RPMI7951 (cell line): ENCODE measurements around the gene TMEM151B. TPM values are rescaled to one million over a fixed set of nuclear protein-coding genes. Genes with fewer than 3 reads are reported as not detected.
"Not testable (repeated sequence)": the region's sequence is repeated elsewhere in the genome, so short reads cannot be mapped to it uniquely, and the experiment has no call there.

Source experiments
- DNase-seq: peaks from one replicate; pipeline ENCODE4 v3.0.0-alpha.2; 2012; ENCODE audit warnings: low read depth
- total RNA-seq: library from RNA; depleted of rRNA; stranded (reverse); fragments of >200 nt; shearing (Covaris generic); gene quantifications from 2 replicates; pipeline ENCODE4 v1.2.3, GENCODE V29; 2014

TMEM151B gene
- total RNA-seq, 1 experiment from 2014 or later = 0.12 TPM

DNA sequence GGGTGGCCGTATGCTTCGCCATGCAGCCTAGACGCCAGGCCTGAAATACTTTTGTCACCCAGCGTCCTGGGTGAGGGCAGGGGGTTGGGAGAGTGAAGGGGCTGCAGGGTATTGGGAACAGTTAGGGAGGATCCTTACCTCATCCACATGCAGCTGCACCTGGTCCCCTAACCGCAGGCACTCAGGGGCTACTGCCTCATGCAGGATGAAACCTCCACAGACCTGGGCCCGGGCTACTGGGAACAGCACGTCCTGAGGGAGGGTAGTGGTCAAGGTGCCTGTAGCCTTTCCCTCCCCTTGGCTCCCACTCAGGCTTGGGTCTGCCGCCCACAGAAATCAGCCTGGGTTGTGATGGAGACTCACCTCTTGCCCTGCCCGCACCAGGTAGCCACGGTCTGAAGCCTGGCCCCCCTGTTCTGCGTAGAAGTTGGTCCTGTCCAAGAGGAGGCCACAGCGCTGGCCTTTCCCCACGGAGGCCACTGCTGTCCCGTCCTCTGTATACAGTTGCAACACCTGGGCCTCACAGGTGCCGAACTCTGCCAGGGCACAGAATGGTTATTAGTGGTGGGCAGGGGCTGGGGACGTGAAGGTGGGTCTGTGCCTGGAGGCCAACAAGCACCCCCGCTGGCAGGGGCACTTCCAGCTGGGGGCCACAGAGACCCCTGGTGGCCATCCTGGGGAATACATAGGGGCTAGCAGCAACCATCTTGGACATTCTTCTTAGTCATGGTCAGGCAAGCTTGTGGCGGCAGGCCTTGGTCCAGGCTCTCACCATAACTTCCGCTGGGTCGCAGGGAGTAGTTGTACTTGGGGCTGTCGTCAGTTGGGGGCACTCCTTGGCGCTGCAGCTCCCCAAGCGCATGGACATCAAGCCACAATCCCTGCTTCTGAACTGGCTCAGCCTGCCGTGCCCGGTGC, 34.3 kb downstream of the TMEM151B start:
- peak; percentile 39 for DNase-seq

DNA sequence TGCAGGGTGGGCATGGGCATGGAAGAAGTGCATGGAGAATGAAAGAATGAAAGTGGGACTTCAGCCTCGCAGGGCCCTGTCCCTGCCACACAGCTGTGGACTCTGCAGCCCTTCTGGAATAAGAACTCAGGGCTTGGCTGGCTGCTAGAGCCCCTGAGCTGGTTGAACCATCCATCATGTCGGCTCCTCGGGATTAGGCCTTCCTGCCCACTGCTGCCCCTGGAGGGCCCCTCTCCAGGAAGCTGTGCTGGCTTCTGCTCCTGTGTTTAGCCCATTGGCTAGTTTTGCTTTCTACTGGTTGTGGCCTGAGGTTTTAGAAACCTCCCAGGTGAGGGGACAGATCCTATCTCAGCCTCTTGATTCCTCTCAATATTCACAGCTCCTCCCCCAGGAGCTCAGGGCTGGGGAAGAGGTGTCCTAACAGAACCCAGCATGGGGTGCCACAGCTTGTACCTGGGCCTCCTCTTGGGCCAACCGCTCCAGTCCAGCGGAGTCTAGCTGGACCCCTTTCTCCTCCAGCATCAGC, 35.0 kb downstream of the TMEM151B start:
- DNase-seq = no peak

DNA sequence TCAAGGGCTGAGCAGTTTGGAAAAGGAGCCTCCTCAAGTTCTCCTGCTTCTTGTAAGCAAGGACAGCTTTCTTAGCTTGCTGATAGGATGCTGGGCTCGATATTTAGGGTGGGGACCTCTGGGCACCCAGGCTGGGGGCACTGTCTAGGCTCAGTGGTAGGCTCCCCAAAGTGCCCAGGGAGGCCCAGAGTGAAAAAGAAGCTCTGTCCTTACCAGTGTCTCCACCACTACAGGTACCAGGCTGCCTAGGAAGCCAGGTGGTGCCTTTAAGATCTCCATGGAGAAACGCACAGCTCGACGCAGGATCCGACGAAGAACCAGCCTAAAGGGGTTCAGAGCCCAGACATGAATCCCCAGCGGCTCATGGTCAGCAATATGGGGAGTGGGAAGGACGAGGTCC, 36.5 kb downstream of the TMEM151B start:
- DNase-seq = no peak

DNA sequence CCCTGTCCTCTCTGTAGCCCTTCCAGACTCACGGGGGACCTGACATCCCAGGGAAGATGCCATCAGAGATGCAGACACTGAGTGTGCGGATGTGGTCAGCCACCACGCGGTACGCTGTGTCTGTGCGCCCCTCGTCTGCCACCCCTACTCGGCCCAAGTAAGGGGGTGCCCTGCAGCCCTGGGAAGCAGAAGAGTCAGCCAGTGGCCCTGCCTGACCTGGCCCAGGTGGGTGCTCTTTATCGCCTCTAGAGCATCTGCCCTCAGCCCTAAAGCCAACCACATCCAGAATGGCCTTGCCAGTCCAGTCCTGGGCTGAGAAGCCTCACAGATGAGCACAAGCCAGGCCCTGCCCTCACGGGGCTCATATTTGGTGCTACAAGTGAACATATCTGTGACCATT, 37.0 kb downstream of the TMEM151B start:
- DNase-seq = no peak

DNA sequence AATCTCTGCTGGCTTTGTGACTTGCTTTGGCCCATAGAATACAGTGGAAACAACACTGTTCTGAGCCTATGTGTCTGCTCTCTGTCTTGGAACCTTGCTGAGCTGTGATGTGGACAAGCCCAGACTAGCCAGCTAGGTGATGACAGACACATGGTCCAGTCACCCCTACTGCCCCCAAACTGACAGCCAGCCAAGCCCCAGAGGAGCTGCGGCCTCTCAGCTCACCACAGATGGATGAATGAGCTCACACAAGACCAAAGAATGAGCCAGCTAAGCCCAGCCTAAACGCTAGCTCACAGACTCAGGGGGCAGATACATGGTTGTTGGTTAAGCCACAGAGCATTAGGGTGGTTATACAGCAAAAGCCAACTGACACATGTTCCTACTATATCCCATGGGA, 38.8 kb downstream of the TMEM151B start:
- no peak for DNase-seq

DNA sequence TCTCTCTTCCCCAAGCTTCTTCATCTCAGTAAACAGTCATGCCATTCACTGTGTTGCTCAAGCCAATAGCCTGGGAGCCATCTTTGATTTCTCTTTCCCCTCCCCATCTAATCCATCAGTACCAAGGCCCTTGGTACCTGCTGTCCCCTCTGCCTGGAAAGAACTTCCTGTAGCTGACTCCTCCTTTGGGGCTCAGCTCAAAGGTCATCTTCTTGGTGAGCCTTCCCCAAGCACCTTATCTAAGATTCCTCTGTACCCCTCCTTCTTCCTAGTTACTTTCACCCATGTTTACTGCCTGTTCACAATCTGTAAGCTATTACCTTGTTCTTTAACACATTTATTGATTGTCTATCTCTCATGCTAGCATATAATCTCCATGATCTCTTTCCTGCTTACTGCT, 39.4 kb downstream of the TMEM151B start:
- DNase-seq = no peak

DNA sequence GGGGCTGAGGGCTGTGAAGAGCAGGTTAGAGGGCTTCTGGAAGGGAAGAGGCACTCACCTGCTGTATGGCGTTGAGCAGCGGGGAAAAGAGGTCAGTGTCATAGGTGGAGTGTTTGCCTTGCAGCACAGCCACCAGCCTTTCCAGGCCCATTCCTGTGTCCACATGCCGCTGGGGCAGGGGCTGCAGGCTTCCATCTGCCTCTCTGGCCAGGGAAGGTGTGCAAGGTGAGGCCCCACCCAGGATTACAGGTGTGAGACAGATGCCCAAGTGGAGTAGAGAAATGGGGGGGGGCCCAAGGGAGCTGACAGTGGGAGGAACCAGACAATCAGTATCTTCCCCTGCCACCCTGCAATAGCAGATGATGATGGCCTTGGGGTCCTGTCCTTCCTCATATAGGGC, 40.0 kb downstream of the TMEM151B start:
- DNase-seq = no peak

DNA sequence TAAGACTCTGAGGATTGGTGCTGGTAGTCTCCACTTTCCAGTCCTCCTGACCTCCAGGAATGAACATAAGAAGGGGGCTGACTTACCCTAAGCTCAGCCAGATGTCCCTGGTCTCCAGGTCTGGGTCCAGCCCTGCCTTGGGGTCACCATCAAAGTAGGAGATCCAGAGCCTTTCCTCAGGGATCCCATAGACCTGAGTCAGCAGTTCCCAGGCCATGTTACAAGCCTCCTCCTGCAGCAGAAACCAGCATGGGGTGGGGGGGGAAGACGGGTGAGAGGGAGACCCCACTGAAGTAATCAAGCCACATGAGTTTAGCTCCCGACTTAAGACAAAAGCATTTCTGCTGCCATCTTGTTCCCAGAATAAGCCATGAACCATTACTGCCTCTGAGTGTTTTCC, 41.1 kb downstream of the TMEM151B start:
- no peak for DNase-seq

DNA sequence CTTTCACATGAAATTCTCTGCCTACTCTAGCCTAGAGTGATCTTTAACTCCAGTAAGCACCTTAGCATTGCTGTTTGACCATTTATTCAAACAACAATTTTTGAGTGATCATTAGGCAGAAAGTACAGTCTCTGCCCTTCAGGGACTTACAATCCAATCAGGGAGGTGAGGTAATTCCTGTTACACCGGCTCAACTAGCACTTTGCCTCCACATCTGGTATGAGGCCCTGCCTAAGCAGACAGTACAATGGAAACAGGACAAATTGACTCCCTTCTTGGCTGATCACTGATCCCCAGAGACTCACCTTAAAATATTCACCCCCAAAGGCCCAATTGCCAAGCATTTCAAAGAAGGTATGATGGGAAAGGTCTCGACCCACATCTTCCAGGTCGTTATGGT, 41.5 kb downstream of the TMEM151B start:
- DNase-seq = no peak

DNA sequence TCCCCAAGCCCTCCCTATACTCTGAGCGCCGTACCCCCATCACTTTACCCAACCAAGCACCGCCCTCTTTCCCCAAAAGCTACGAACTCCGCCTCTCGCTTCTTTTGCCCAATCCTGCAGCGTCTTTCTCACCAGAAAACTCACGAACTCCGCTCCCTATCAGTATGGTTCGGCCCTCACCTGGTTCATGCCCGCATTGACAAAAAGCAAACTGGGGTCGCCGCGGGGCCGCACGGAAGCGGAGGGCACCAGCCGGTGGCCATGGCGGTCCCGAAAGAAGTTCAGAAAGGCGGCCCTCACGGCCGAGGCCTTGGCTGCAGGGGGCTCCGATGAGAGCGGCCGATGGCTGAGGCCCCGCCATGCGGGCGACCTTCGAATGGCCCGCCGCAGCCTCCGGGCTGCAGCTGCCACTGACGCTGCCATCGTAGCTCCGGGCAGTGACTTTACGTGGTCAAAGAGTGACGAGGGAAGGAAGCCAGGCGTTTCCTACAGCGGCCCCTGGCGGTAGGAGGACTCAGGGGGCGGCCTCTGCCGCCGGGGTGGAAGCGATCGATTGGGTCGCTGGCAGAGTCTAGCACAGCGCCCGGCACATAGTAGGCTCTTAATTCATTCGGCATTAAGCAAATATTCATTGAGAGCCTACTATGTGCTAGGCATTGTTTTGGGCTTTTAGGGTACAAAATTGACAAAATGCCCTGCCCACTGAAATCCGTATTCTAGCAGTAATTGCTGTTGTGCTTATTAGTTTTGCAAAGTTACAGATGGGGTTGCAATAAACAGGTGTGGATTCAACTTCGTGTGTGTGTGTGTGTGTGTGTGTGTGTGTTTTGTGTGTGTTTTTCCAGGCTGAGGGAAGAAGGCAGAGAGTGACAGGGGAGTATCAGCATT, 42.9 kb downstream of the TMEM151B start, which contains the start of gene AARS2:
AARS2 (minus strand) TSS at position 447 of the 888 bp plus-strand sequence; CDS start at position 423, 24 bp downstream.
- DNase-seq = peak; percentile 86

DNA sequence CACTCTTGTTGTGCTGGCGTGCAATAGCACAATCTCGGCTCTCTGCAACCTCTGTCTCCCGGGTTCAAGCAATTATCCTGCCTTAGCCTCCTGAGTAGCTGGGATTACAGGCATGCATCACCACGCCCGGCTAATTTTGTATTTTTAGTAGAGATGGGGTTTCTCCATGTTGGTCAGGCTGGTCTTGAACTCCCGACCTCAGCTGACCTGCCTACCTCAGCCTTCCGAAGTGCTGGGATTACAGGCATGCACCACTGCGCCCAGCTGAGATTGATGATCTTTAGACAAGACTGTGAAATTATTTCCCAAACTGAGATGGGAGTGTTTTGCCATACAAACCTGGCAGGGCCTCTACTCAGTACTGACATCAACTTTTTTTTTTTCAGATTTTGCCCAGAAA, 44.4 kb downstream of the TMEM151B start:
- DNase-seq = not testable (repeated sequence)

DNA sequence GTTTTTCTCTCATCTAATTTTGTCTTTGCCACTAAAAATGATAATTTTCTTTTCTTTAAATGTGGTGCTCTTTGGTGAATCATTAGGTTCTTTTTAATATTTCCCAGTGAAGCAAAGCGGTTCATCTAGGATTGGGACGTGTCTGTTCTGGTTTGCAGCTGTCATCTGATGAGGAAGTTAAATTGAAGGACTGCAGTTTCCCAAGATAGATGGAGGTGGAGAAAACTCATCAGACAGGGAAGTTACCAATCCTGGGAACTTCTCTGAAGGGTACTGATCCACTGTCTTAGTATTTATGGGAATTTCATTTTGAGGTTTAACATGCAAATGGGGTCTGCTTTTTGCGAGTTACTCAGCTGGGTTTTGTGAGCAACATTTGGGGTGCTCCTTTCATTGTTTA, 45.3 kb downstream of the TMEM151B start:
- DNase-seq = no peak

DNA sequence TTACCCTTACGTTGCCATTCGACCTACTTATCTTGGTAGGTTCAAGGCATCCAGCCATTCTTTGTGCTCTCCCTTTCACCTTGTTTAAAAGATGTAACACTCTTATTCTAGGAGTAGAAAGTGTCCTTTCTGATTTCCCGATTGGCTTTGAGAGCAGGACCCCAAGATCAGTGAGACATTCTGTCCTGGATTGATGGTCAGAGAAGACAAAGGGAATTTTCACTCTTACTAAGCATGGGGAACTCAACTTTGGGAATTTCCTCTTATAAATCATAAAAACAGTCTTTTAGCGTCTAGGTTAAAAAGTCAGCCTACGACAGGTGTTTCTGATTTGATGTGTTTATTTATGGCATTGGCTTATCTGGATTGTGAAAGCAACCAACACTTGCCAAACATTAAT, 45.7 kb downstream of the TMEM151B start:
- no peak for DNase-seq

DNA sequence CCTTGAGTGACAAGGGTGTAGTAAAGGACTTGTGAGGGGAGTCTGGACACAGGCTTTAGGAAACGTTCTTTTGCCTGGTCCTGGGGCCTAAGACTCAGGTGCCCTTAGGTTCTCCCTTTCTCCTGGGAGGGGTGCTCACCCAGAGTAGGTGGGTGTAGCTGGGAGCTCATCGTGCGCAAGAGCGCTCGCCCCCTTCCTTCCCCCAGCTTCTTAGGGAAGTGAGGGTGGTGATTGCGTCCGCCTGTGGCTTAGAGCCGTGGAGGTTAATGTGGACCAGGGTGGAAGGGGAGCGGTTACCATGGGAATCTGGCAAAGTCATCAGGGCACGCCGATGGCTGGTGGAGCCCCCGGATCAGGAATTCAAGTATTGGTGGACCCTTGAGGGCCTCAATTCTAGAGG, 46.2 kb downstream of the TMEM151B start:
- no peak for DNase-seq

DNA sequence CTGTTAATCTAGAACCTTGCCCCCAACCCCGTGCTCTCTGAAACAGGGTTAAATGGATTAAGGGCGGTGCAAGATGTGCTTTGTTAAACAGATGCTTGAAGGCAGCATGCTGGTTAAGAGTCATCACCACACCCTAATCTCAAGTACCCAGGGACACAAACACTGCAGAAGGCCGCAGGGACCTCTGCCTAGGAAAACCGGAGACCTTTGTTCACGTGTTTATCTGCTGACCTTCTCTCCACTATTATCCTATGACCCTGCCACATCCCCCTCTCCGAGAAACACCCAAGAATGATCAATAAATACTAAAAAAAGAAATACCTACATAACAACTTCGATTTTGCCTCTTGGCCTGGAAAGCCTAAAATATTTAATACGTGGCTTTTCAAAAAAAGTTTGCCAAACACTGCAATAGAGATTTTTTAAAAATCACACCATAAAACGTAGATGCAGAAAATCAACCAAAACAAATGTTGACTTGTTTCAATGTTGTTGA, 46.9 kb downstream of the TMEM151B start:
- DNase-seq = not testable (repeated sequence)

DNA sequence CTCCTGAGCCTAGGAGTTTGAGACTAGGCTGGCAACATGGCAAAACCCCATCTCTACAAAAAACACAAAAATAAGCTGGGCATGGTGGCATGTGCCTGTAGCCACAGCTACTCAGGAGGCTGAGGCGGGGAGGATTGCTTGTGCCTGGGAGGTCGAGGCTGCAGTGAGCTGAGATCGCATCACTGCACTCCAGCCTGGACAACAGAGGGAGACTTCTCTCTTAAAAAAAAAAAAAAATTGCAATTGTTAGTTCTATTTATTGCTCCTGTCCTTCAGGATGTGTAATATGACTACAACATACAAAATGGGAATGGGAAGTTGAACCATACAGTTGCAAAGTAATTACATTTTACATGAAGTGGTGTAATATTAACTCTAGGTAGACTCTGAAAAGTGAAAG, 51.0 kb downstream of the TMEM151B start:
- no peak for DNase-seq

DNA sequence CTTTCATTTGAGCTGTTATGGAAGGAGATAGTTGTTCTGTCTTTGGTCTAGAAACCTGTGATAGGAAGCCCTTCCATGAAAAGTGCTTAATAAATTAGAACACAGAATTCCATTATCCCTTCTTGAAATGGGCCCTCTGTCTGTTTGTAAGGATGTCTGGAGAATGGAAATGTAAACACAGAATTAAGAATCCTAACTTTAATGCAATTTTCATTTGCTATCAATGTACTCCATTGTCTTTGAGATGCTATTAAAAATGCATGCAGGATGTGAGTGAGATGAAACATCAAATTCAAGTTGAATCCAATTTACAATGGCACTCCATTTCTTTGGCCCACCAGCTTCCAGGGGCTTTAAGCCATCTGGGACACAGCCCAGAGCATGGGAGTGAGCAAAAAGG, 56.8 kb downstream of the TMEM151B start:
- DNase-seq = peak; percentile 19

DNA sequence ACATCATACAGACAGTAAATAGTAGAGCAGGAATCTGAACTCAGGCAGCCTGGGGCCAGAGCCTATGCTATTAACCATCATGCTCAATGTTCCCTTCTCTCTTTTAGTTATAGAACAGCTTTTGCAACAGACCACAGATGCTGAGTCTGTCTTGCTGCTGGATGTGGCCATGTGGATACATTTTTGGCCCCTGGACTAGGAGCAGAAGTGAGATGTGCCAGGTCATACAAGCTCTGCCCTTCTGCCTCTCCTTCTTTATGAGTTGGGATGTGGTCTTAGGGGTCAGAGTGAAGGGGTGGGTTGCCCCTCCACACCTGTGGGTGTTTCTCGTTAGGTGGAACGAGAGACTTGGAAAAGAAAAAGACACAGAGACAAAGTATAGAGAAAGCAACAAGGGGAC, 57.5 kb downstream of the TMEM151B start:
- no peak for DNase-seq

DNA sequence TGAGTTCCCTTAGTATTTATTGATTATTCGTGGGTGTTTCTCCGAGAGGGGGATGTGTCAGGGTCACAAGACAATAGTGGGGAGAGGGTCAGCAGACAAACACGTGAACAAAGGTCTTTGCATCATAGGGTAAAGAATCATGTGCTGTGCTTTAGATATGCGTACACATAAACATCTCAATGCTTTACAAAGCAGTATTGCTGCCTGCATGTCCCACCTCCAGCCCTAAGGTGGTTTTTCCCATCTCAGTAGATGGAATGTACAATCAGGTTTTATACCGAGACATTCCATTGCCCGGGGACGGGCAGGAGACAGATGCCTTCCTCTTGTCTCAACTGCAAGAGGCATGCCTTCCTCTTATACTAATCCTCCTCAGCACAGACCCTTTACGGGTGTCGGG, 58.0 kb downstream of the TMEM151B start:
- not testable (repeated sequence) for DNase-seq

DNA sequence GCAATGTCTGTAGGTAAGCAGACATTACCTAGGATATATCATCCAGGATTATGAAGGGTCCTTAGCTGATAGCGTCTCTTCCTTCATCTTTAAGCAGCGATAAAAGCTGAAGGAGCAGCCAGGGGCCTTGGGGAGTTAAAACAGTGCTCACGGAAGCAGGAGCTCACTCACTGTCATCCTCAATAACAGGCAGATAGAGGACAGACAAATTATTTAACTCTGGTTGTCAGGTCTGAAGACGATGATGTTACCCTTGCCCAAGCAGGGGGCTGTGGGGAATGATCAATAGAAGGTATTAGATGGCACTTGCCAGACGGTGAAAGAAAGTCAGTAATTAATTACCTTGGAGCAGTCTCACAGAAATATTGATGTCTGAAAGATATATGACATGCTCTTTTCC, 59.6 kb downstream of the TMEM151B start:
- no peak for DNase-seq

DNA sequence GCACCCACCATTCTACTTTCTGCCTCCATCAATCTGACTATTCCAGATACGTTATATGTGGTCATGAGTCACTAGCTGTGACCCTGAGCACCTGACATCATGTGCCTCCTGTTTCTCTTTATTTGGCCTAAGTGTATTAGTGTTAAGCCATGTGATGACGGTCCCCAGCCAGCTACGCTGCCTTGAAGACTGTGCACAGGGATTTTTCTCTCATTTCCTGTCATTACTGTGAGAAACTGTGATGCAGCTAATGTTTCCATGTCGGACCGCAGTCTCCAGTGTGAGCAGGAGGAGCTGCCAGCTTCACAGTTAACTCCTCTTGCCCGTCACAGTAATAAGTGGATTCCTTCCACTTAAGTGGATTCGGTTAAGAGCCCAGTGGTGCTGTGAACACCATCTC, 62.3 kb downstream of the TMEM151B start:
- DNase-seq = peak; percentile 28

DNA sequence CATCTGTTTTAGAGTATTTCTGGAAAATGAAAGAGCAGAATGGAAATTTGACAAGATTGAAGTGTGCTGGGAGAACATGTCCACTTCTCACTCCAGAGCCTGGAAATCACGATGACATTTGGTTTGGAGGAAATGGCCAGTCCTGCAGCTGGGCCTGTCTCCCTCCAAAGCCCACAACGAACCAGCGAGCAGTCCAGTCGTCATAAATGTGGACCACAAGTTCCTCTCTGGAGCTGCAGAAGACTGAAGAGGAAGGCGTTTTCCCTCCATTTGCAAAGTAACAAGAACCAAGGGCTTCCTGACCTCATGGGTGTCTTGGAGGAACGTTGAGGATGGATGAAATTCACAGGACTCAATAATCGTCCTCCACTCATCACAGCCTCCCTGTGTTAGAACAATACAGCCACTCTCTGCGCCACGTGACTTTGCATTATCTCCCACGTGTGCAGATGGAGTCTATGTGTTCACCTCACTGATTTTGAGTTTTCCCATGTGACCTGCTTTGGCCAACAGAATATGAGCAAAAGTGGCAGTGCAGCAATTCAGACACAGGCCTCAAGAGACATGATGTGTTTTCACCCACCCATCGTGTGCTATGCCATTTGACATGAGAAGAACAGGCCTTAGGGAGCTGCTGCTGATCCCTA, 63.1 kb downstream of the TMEM151B start:
- DNase-seq = no peak
